ENCODE results near the gene CANT1.

DNA sequence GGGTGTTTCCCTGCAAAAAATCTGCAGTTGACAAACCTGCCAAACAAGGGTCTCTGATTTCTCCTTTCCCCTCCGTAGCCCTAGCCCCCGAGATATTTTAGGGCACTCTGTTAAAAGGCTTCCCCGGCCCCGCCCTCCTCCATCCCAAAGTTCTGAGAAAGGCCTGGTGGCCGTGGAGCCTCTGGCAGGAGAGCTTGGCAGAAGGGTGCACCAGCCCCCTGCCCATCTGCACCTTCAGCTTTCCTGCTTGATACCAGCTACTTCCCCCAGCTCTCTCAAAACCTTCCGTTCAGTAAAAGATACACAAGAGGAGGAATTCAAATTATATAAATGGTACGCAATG lies 711 bp upstream of the CANT1 start:
- no peak for TF ChIP-seq POLR2AphosphoS5 (IDR thresholded peaks at IDR 0.05)
- TF ChIP-seq, protein P1, sequence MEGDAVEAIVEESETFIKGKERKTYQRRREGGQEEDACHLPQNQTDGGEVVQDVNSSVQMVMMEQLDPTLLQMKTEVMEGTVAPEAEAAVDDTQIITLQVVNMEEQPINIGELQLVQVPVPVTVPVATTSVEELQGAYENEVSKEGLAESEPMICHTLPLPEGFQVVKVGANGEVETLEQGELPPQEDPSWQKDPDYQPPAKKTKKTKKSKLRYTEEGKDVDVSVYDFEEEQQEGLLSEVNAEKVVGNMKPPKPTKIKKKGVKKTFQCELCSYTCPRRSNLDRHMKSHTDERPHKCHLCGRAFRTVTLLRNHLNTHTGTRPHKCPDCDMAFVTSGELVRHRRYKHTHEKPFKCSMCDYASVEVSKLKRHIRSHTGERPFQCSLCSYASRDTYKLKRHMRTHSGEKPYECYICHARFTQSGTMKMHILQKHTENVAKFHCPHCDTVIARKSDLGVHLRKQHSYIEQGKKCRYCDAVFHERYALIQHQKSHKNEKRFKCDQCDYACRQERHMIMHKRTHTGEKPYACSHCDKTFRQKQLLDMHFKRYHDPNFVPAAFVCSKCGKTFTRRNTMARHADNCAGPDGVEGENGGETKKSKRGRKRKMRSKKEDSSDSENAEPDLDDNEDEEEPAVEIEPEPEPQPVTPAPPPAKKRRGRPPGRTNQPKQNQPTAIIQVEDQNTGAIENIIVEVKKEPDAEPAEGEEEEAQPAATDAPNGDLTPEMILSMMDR (IDR thresholded peaks at IDR 0.05): no peak

All from stomach (tissue), 4 donors.